SK-N-SH treated with all-trans-retinoic acid at 6 μM for 48 hours (cell line): ENCODE measurements around the gene MCTP2.

ENCODE experiments used
- ARNTL ChIP-seq: fragments of 450-650 bp; formaldehyde crosslinking; IDR thresholded peaks from 2 replicates; pipeline ENCODE4 v1.5.0; 2020; ENCODE audit warnings: low read depth, mild to moderate bottlenecking, moderate library complexity, borderline replicate concordance
- CREB5 ChIP-seq: fragments of 250-450 bp; sonication (Bioruptor Pico); IDR thresholded peaks from 2 replicates; pipeline ENCODE4 v1.5.1; 2020; ENCODE audit warnings: low read depth, mild to moderate bottlenecking, moderate library complexity
- CSRNP3 ChIP-seq: fragments of 250-450 bp; sonication (Bioruptor Pico); IDR thresholded peaks from 2 replicates; pipeline ENCODE4 v1.5.1; 2021; ENCODE audit warnings: mild to moderate bottlenecking, moderate library complexity
- GLIS3 ChIP-seq: fragments of 250-450 bp; sonication (Bioruptor Pico); IDR thresholded peaks from 2 replicates; pipeline ENCODE4 v1.5.0; 2020; ENCODE audit warnings: mild to moderate bottlenecking, moderate library complexity
- OSR1 ChIP-seq: fragments of 250-450 bp; sonication (Bioruptor Pico); IDR thresholded peaks from 2 replicates; pipeline ENCODE4 v1.8.0; 2022; ENCODE audit warnings: moderate library complexity, mild to moderate bottlenecking, inconsistent platforms
- PATZ1 ChIP-seq: fragments of 250-450 bp; sonication (Bioruptor Pico); IDR thresholded peaks from 2 replicates; pipeline ENCODE4 v1.8.0; 2020; ENCODE audit warnings: mild to moderate bottlenecking, moderate library complexity, borderline replicate concordance
- ZC3H10 ChIP-seq: fragments of 250-450 bp; sonication (Bioruptor Pico); IDR thresholded peaks from 2 replicates; pipeline ENCODE4 v1.5.1; 2021; ENCODE audit warnings: mild to moderate bottlenecking, moderate library complexity
- ZFP3 ChIP-seq: fragments of 250-450 bp; sonication (Bioruptor Pico); IDR thresholded peaks from 2 replicates; pipeline ENCODE4 v1.5.0; 2020; ENCODE audit warnings: mild to moderate bottlenecking, moderate library complexity
- ZFP30 ChIP-seq: fragments of 450-650 bp; formaldehyde crosslinking; IDR thresholded peaks from 2 replicates; pipeline ENCODE4 v1.5.0; 2022; ENCODE audit warnings: mild to moderate bottlenecking, moderate library complexity
- ZNF565 ChIP-seq: fragments of 450-650 bp; formaldehyde crosslinking; conservative IDR thresholded peaks from 2 replicates; pipeline ENCODE4 v1.5.0; 2020; ENCODE audit warnings: low read depth, mild to moderate bottlenecking, moderate library complexity

- TF ChIP-seq ARNTL (CRISPR knock-in tag) (no peak), ZC3H10 (no peak), ZFP3 (CRISPR knock-in tag) (no peak), ZFP30 (CRISPR knock-in tag) (no peak), CREB5 (no peak), CSRNP3 (CRISPR knock-in tag) (no peak), ZNF565 (CRISPR knock-in tag) (no peak), OSR1 (CRISPR knock-in tag) (no peak), PATZ1 (CRISPR knock-in tag) (peak; percentile 75; the same call in 1 of the 2 replicates), GLIS3 (CRISPR knock-in tag) (no peak)
Measured at GRCh38 chr15:94230883-94231722, at the start of gene MCTP2.
